Heart left ventricle (tissue), 13 donors: ENCODE measurements around the gene NAA38.

Experiments used
- POLR2A ChIP-seq, 2 donors: fragments of 450-650 bp; IDR thresholded peaks; one replicate each; pipeline ENCODE4 v1.6.1; 2017; ENCODE audit warnings: antibody characterized with exemption in 2 of 2, mild to moderate bottlenecking in 2 of 2, moderate library complexity in 2 of 2
- TF ChIP-seq, protein P1 (sequence below), 12 donors: fragments of 200-600 bp; sonication (generic) in 4 of 12; IDR thresholded peaks; one replicate each; pipeline versions ENCODE4 v1.5.0 to v1.8.0; 2018 to 2022; ENCODE audit warnings: antibody characterized with exemption in 12 of 12, mild to moderate bottlenecking in 5 of 12
- donor health status: ischemic (EF 13 %, LVEDD 7.1; RV severe dilation, severe dysfunction).
- donor health status: DM: no; HTN: yes; CAD: no.
- donor health status: DM: no; HTN: no; CAD: no.
- donor health status: ischemic (EF 25% LVEDD 6.9; RV normal size, moderate dysfunction).
- donor health status: ischemic (EF 25% LVEDD 5.7; RV mildly dilated, moderate dysfunction).
- donor health status: ischemic (EF 35%, LVEDD 5.7; RV mildly dilated, moderate dysfunction).
- donor health status: nonischemic (EF 11% LVEDD 7.7; RV severe dilation, severe dysfunction).
- donor health status: DM: yes; HTN: yes; CAD: no.
- donor health status: PGD.
- donor health status: ischemic (EF 29% LVEDD 5.4; RV normal size, mild dysfunction).
- donor health status: nonischemic (EF 23%, LVEDD 6.1; RV moderate dilation, normal function).

DNA sequence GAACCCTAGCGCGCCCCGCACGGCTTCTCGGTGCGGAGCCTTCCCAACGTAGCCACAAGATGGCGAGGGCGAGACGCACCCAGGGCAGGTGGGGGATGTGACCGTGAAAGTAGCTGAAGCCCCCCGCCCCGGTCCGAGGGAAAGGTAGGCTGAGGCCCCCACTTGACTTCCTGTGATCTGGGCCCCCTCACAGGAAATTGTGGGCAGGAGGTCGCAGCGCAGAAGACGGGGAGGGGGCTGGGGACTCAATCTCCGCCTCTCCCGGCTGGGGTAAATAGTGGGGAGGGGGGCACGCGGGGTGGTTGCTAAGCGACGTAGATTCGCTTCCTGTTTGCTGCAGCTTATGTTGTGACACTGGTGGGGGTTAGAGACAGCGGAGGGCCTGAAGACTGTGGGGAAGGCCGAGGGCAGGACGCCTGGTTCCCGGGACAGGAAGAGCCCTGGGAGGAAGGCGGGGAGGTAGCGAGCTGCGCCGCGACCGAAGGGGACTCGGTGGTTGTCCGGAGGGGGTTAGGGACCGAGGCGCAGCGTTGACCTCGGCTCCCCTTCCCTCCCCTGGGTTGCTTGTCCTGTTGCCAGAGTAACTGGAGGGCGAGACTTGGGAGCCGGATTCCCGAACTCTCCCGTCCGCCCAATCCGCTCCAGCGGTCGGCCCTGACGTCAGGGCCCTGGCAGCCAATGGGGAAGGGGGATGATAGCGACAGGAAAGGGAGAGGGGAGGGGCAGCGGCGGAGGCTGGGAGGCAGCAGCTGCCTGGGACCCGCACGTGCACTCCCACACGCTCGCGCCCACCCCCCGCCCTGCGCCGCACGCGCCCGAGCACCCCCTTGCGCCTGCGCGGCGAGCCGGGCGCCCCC lies 22.2 kb downstream of the NAA38 start:
- TF ChIP-seq, protein P1, sequence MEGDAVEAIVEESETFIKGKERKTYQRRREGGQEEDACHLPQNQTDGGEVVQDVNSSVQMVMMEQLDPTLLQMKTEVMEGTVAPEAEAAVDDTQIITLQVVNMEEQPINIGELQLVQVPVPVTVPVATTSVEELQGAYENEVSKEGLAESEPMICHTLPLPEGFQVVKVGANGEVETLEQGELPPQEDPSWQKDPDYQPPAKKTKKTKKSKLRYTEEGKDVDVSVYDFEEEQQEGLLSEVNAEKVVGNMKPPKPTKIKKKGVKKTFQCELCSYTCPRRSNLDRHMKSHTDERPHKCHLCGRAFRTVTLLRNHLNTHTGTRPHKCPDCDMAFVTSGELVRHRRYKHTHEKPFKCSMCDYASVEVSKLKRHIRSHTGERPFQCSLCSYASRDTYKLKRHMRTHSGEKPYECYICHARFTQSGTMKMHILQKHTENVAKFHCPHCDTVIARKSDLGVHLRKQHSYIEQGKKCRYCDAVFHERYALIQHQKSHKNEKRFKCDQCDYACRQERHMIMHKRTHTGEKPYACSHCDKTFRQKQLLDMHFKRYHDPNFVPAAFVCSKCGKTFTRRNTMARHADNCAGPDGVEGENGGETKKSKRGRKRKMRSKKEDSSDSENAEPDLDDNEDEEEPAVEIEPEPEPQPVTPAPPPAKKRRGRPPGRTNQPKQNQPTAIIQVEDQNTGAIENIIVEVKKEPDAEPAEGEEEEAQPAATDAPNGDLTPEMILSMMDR (IDR thresholded peaks at IDR 0.05): peak; percentile 56 to 94 (median 80)
- TF ChIP-seq POLR2A (IDR thresholded peaks at IDR 0.05): peak; percentile 31 to 71
